K562 (cell line): ENCODE data around the gene FBRS. TPM values are rescaled to one million over a fixed set of nuclear protein-coding genes. Genes with fewer than 3 reads are reported as not detected.
A peak's percentile ranks its signal among the peaks of the same experiment; 100 is the strongest.

Source experiments
- ARHGAP35 ChIP-seq: fragments of 450-650 bp; IDR thresholded peaks from 2 replicates; pipeline ENCODE4 v1.6.1; 2018; ENCODE audit not compliant: partially characterized antibody
- BDP1 ChIP-seq: IDR thresholded peaks from 3 replicates; pipeline ENCODE4 v1.6.1; 2011; ENCODE audit not compliant: insufficient read length, insufficient read depth
- C11orf30 ChIP-seq: fragments of 450-650 bp; IDR thresholded peaks from 2 replicates; pipeline ENCODE4 v1.6.1; 2016; ENCODE audit warnings: low read depth, mild to moderate bottlenecking
- CBX1 ChIP-seq: sonication (generic); IDR thresholded peaks from 2 replicates; pipeline ENCODE4 v1.6.1; 2016; ENCODE audit warnings: antibody characterized with exemption, low read depth, mild to moderate bottlenecking
- CTBP1 ChIP-seq: fragments of 450-650 bp; IDR thresholded peaks from 2 replicates; pipeline ENCODE4 v1.6.1; 2016; ENCODE audit warnings: borderline replicate concordance
- CXXC5 ChIP-seq: fragments of 250-450 bp; sonication (Bioruptor Pico); IDR thresholded peaks from 2 replicates; pipeline ENCODE4 v1.8.0; 2022; ENCODE audit warnings: inconsistent platforms, mild to moderate bottlenecking, moderate library complexity
- DIDO1 ChIP-seq: fragments of 450-650 bp; IDR thresholded peaks from 2 replicates; pipeline ENCODE4 v1.6.1; 2016; ENCODE audit warnings: low read depth, missing biosample characterization, missing genetic modification characterization
- EHMT2 ChIP-seq: fragments of 450-650 bp; IDR thresholded peaks from 2 replicates; pipeline ENCODE4 v1.6.1; 2018; ENCODE audit warnings: antibody characterized with exemption
- ESRRA ChIP-seq: fragments of 450-650 bp; IDR thresholded peaks from 2 replicates; pipeline ENCODE4 v1.6.1; 2014; ENCODE audit warnings: low read depth, mild to moderate bottlenecking, moderate library complexity, borderline replicate concordance
- HIVEP1 ChIP-seq: fragments of 250-450 bp; sonication (Bioruptor Pico); IDR thresholded peaks from 2 replicates; pipeline ENCODE4 v1.4.0; 2020; ENCODE audit warnings: mild to moderate bottlenecking
- HMG20B ChIP-seq: fragments of 250-450 bp; sonication (Bioruptor Pico); IDR thresholded peaks from 2 replicates; pipeline ENCODE4 v1.5.0; 2021; ENCODE audit warnings: mild to moderate bottlenecking
- KAT7 ChIP-seq: sonication (generic); formaldehyde crosslinking; IDR thresholded peaks from 2 replicates; pipeline ENCODE4 v1.8.0; 2022; ENCODE audit warnings: missing genetic modification reagents, mild to moderate bottlenecking, borderline replicate concordance
- MAFG ChIP-seq: fragments of 450-650 bp; conservative IDR thresholded peaks from 2 replicates; pipeline ENCODE4 v1.6.1; 2016; ENCODE audit warnings: missing genetic modification characterization, missing compliant biosample characterization
- MIER1 ChIP-seq: fragments of 450-650 bp; IDR thresholded peaks from 2 replicates; pipeline ENCODE4 v1.6.1; 2016; ENCODE audit warnings: antibody characterized with exemption, mild to moderate bottlenecking, low read depth
- NFRKB ChIP-seq: fragments of 450-650 bp; IDR thresholded peaks from 2 replicates; pipeline ENCODE4 v1.6.1; 2016; ENCODE audit warnings: low read depth
- POLR2AphosphoS2 ChIP-seq: IDR thresholded peaks from 2 replicates; pipeline ENCODE4 v1.6.1; 2012; ENCODE audit warnings: low read length, improper control_type of control experiment
- POLR2H ChIP-seq: IDR thresholded peaks from 2 replicates; pipeline ENCODE4 v1.6.1; 2016; ENCODE audit warnings: missing genetic modification characterization, low read depth, mild to moderate bottlenecking, control low read depth, missing compliant biosample characterization, moderate library complexity
- SAP30 ChIP-seq: fragments of 200-600 bp; sonication (generic); IDR thresholded peaks from 2 replicates; pipeline ENCODE4 v1.6.1; 2012; ENCODE audit warnings: borderline replicate concordance, low read depth, mild to moderate bottlenecking, moderate library complexity, low read length, control low read depth, inconsistent platforms; ENCODE audit not compliant: insufficient read depth, poor library complexity, severe bottlenecking
- ZNF551 ChIP-seq: fragments of 250-450 bp; sonication (Bioruptor Pico); IDR thresholded peaks from 2 replicates; pipeline ENCODE4 v1.5.0; 2021; ENCODE audit warnings: mild to moderate bottlenecking, moderate library complexity
- polyA plus RNA-seq, 8 experiments: library from polyadenylated mRNA; depleted of rRNA in 4 of 8; stranded (reverse) in 5 of 8; unstranded in 3 of 8; fragments of >200 nt; fragmentation: Nextera tagmentation in 2 of 8; fragmentation: Illumina TruSeq in 1 of 8; extraction: Ambion mirVana in 2 of 8; extraction: Trizol in 1 of 8; gene quantifications; 2 replicates each; pipeline versions ENCODE4 v1.2.1 to v1.2.3, GENCODE V29; 2011 to 2014; ENCODE audit warnings: inconsistent platforms in 1 of 8, missing spikeins in 1 of 8
- total RNA-seq, 7 experiments: library from RNA; depleted of rRNA in 6 of 7; stranded (reverse); fragments of >200 nt in 6 of 7; fragmentation: Illumina TruSeq in 2 of 7; extraction: Trizol in 2 of 7; gene quantifications; 2 replicates each; pipeline versions ENCODE4 v1.2.1 to v1.2.3, GENCODE V29; 2011 to 2021; ENCODE audit warnings: low replicate concordance in 1 of 7
- TF ChIP-seq, protein P1 (sequence below): fragments of 450-650 bp; IDR thresholded peaks from 2 replicates; pipeline ENCODE4 v1.6.1; 2016; ENCODE audit warnings: mild to moderate bottlenecking
- TF ChIP-seq, protein P2 (sequence below): fragments of 250-450 bp; sonication (Bioruptor Pico); IDR thresholded peaks from 2 replicates; pipeline ENCODE4 v1.8.0; 2022; ENCODE audit warnings: inconsistent platforms, mild to moderate bottlenecking, moderate library complexity, borderline replicate concordance
- TF ChIP-seq, protein P3 (sequence below): IDR thresholded peaks from 2 replicates; pipeline ENCODE4 v1.6.1; 2014; ENCODE audit warnings: antibody characterized with exemption

FBRS gene
- total and polyA plus RNA-seq, 9 of the 15 experiments (the other 6 are each of a cell fraction or from before 2014, with no cell fraction given), result 0.32 to 59.5 (median 13.1) TPM

DNA sequence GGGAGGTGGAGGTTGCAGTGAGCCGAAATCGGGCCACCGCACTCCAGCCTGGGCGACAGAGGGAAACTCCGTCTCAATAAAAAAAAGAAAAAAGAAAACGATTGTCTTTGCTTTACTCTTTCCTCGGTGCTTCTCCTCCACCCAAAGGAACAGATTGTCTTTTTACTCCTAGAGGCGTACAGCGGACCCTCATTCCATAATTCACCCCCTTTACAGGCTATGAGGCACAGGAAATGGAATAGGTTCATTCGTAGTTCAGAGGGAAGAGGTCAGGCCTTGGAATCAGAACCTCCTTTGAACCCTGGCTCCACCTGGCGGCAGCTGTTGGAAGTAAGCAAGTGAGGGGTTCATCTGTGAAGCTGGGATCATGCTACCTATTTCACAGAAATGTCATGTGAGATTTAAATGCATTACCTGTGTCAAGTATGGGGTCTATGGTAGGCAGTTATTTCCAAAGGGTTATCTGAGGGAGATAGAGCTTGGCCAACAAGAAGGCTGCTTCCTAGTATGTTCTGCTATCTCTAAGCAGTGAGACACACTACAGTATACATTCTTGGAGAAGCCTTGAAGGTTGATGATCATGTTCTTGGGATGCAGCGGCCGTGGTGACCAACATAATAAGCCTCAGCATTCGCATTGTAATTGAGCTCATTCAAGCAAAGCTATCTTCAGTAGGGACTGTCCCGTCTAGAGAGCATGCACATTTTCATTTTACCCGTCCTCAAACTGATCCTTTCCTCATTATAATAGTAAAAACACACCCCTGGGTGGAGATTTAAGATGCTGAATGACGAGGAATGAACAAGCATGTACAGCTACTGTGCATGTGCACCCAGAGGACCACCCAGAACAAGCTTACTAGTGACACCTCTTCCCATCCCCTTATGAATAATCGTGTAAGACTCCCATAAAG, 29.3 kb upstream of the FBRS start (continued):
- TF ChIP-seq CTBP1 (0 out of 2 replicates have a peak, but pooled peaks have one; percentile 36), DIDO1 (tag) (peak; percentile 46; the same call in 1 of the 2 replicates), NFRKB (peak; percentile 57; the same call in 1 of the 2 replicates), HMG20B (no peak), KAT7 (CRISPR knock-in tag) (no peak), EHMT2 (no peak), CBX1 (no peak), MIER1 (no peak), ZNF551 (CRISPR knock-in tag) (no peak), C11orf30 (no peak), POLR2H (tag) (no peak), MAFG (no peak), HIVEP1 (CRISPR knock-in tag) (no peak), POLR2AphosphoS2 (no peak), CXXC5 (CRISPR knock-in tag) (peak; percentile 42; the same call in 1 of the 2 replicates), BDP1 (no peak), ESRRA (peak; percentile 26; the same call in 1 of the 2 replicates), ARHGAP35 (no peak), SAP30 (no peak)
- TF ChIP-seq, protein P1, sequence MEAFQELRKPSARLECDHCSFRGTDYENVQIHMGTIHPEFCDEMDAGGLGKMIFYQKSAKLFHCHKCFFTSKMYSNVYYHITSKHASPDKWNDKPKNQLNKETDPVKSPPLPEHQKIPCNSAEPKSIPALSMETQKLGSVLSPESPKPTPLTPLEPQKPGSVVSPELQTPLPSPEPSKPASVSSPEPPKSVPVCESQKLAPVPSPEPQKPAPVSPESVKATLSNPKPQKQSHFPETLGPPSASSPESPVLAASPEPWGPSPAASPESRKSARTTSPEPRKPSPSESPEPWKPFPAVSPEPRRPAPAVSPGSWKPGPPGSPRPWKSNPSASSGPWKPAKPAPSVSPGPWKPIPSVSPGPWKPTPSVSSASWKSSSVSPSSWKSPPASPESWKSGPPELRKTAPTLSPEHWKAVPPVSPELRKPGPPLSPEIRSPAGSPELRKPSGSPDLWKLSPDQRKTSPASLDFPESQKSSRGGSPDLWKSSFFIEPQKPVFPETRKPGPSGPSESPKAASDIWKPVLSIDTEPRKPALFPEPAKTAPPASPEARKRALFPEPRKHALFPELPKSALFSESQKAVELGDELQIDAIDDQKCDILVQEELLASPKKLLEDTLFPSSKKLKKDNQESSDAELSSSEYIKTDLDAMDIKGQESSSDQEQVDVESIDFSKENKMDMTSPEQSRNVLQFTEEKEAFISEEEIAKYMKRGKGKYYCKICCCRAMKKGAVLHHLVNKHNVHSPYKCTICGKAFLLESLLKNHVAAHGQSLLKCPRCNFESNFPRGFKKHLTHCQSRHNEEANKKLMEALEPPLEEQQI, result peak; percentile 49; the same call in 1 of the 2 replicates
- TF ChIP-seq, protein P2, sequence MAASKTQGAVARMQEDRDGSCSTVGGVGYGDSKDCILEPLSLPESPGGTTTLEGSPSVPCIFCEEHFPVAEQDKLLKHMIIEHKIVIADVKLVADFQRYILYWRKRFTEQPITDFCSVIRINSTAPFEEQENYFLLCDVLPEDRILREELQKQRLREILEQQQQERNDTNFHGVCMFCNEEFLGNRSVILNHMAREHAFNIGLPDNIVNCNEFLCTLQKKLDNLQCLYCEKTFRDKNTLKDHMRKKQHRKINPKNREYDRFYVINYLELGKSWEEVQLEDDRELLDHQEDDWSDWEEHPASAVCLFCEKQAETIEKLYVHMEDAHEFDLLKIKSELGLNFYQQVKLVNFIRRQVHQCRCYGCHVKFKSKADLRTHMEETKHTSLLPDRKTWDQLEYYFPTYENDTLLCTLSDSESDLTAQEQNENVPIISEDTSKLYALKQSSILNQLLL, result no peak
- TF ChIP-seq, protein P3, sequence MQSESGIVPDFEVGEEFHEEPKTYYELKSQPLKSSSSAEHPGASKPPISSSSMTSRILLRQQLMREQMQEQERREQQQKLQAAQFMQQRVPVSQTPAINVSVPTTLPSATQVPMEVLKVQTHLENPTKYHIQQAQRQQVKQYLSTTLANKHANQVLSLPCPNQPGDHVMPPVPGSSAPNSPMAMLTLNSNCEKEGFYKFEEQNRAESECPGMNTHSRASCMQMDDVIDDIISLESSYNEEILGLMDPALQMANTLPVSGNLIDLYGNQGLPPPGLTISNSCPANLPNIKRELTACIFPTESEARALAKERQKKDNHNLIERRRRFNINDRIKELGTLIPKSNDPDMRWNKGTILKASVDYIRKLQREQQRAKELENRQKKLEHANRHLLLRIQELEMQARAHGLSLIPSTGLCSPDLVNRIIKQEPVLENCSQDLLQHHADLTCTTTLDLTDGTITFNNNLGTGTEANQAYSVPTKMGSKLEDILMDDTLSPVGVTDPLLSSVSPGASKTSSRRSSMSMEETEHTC, result no peak
